ENCODE data around the gene RAMP1.
A peak's percentile ranks its signal among the peaks of the same experiment; 100 is the strongest.
"Not testable (repeated sequence)": the region's sequence is repeated elsewhere in the genome, so short reads cannot be mapped to it uniquely, and the experiment has no call there.

Gene RAMP1

DNA sequence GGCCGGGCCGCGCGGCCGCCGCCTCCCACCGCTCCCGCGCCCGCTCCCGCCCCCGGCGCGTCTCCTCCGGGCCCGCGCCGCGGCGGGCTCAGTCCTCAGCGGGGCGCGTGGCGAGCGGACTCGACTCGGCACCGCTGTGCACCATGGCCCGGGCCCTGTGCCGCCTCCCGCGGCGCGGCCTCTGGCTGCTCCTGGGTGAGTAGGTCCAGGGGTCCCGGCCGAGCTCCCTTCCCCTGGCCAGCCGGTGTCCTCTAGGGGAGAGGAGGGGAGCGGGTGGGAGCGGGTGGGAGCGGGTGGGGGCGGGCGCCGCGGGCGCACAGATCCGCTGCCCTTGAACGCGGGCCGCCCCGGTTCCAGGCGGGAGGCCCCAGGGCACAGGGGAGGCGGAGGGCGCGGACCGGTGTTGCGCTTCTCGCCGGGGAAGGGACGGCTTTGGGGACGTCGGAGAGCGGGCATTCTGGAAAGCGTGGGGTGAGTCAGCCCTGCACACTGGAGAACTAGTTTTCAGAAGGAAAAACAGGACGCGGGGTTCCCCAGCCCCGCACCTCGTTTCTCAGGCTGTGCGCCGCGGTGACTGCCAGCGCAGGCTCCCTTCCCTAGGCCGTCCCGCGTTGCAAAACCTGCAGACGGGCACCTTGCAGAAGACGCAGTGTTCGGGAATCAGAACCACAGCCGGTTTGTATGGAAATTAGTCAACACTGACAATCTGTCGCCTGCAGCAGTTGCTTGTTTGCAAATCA lies at the start of gene RAMP1:
TSS of gene RAMP1 (plus strand) at position 91 of the 740 bp plus-strand sequence. CDS start at position 144, 53 bp downstream.
- no peak for DNase-seq

DNA sequence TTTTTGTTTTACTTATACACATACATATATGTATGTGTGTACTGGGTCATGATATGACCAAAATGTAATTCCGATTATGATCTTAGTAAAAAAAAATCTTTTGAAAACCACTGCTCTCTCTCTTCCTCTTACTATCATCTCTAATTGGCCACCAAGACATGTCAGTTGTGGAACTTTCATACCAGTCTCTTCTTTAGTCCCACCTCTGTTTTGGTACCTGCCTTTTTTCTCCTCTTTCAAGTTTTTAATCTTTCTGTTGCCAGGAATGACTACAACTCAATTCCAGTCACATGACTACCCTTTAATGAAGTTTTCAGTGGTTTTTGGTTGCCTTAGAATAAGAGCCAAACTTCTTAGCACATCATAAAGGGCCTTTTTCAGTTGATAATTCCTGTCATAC lies 43.8 kb upstream of the RAMP1 start:
- DNase-seq: no peak

DNA sequence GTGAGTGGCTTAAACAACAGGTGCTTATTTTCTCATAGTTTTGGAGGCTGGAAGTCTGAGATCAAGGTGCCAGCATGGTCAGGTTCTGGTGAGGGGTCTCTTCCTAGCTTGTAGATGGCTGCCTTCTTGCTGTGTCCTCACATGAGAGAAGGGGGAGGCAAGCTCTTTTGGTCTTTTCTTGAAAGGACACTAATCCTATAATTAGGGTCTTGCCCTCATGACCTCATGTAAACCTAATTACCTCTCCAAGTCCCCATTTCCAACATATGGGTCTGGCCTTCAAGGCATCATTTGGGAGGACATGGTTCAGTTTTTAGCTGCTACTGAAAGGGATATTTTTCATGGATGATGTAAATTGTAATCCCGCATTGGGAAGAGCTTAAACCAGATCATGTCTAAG lies 42.9 kb upstream of the RAMP1 start:
- no peak for DNase-seq

DNA sequence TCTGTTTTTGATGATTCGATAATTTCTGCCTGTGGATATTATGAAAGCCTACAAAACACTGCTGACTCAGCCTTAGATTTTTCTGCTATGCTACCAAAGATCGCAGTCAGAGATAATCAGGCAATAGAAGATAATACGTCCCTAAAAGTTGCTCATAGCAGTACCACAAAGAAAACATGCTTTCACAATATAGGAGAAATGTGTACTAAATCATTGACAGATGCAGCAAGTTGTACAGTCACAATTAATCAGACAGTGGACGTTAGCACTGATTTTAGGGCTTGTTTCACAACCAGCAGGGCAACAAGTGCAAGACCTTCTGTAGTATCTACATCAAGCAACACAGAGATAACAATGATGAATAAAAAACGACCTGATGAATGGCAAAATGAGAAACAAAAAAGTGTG lies 41.4 kb upstream of the RAMP1 start:
- DNase-seq: no peak

DNA sequence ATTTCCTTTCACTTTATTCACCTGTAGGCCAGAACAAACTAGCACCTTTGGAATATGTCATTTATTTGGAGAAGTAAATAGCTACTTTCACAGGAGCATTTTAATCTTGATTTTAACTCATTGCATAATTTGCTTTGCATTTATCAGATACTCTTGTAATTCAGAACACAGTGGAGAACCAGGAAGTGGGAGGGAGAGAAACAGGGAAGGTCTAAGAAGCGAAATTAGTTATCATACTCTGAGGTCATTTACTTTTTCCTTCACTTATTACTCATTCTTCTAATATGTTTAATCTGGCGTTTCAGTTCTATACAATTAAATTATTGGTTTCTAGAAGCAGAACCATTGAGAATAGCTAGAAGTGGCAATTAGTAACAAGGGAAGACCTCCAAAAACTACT lies 40.2 kb upstream of the RAMP1 start:
- DNase-seq: no peak

DNA sequence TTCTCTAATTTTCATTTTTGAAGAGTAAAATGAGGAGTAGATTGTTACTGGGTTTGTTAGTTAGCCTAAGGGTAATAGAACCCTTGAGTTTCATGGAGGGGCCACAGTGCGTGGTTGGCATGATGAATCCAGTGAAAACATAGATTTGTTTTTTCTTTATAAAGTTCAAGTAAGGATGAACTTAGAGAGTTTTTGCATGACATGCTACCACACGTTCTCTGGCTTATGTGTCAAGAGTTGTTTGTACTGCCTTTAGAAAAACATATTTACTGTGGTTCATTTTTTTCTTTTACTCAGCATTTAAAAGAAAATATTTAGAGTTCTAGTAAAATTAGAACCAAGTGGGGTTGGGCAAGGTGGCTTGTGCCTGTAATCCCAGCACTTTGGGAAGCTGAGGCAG lies 39.0 kb upstream of the RAMP1 start:
- no peak for DNase-seq

DNA sequence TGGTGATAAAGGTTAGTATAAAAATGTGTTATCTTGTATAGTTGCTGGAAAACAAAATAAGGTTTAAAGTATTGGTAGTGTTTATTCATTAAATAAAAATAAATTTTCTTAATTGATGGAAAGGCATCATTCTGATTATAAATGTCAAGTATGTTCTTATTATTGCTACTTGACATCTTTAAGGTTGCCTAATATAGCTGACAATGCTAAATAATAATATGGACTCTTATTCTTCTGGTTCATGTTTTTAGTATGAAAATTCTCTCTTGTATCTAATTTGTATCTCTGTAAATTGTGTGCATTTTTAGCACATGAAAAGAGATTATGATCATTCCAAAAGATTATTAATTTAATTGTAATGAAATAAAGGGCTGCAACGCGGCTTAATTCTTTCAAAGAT lies 35.9 kb upstream of the RAMP1 start:
- no peak for DNase-seq

DNA sequence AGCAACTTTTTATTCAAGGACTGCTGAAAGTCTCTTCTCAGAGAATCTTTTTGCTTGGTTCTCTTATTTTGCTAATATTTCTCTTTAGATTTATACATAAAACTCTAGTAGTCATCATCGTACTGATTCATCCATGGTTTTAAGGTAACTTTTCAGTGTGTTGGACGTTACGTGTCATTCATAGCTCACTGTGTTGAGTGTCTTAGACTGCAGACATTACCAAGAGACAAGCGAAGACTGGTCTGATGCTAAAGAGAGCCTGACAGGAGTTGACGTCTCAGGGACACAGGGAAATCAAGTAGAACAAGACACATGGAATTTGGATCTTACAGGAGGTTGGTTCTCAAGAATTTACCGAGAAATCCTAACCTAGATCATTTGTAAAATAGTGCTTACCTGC lies 35.3 kb upstream of the RAMP1 start:
- DNase-seq: no peak

DNA sequence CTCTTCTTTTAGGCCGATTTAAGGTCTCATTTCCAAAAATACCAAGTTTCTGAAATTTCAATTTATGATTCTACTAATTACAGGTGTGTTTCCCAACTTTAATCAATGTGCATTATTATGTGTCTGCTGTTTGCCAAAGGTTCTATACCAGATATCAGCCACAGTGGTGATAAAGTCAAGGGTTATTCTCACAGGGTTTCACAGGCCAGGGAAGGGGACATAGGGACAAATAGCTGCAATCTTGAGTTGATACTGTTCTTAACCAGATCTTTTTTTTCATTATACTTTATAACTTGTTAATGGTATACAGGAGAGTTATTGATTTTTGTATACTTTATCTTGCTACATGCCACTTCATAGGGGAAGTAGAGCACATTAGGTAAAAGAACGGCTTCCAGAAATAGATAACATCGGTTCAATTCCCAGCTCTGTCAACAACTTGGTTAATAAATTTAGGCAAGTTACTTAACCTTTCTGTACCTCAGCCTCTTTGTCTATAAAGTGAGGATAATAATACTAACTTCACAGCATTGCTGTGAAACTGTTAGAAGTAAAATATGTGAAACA lies 31.9 kb upstream of the RAMP1 start:
- no peak for DNase-seq

DNA sequence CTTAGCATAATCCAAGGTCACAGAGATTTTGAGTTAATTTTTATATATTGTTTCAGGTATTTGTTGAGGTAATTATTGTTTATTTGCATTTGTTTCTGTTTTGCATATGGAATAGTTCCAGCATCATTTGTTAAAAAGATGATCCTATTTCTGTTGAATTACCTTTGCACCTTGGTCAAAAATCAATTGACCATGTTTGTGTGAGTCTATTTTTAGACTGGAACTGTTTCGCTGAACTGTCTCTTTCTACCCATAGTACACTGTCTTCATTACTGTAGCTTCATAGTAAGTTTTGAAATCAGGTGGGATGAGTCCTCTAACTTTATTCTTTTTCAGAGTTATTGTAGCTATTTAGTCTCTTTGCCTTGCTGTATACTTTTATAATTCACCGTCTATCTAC lies 28.9 kb upstream of the RAMP1 start:
- no peak for DNase-seq

DNA sequence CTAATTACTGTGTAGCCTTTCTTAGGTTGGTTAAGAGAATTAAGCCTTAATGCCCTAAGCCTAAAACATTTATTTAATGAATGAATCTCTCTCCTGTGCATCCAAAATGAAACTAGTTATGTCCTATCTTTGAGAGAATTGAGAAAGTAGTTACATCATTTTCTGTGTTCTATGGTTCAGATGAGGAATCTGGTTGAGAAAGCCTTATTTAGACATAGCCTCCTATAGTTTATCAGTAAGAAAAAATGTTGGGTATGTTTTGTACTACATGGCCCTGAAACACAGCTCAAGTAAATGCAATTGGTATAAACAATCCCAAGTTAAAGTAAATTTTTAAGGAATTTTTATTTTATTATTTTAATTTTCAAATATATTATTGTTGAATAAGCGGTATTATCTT lies 25.9 kb upstream of the RAMP1 start:
- no peak for DNase-seq

DNA sequence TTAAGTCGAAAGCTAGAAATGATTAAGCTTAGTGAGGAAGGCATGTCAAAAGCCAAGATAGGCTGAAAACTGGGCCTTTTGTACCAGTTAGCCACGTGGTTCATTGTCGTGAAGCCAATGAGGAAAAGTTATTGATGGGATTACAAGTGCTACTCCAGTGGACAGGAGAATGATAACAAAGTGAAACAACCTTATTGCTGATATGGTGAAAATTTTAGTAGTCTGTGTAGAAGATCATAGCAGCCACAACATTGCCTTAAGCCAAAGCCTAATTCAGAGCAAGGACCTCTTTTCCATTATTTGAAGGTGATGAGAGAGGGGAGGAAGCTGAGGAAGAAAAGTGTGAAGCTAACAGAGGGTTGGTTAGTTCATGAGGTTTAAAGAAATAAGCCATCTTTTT lies 24.1 kb upstream of the RAMP1 start:
- DNase-seq: no peak

DNA sequence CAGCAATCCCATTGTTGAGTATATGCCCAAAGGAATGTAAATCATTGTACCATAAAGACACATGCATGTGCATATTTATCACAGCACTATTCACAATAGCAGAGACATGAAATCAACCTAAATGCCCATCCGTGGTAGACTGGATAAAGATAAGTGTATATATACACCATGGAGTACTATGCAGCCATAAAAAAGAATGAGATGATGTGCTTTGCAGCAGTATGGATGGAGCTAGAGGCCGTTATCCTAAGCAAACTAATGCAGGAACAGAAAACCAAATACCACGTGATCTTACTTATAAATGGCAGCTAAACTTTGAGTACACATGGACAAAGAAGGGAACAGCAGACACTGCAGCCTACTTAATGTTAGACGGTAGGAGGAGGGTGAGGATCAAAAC lies 18.4 kb upstream of the RAMP1 start:
- DNase-seq: no peak

DNA sequence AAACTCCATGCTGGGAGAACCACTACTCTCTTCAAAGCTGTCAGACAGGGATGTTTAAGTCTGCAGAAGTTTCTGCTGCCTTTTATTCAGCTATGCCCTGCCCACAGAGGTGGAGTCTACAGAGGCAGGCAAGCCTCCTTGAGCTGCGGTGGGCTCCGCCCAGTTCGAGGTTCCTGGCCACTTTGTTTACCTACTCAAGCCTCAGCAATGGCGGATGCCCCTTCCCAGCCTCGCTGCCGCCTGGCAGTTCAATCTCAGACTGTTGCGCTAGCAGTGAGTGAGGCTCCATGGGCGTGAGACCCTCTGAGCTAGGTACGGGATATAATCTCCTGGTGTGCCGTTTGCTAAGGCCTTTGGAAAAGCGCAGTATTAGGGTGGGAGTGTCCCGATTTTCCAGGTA lies 10.5 kb upstream of the RAMP1 start:
- not testable (repeated sequence) for DNase-seq

DNA sequence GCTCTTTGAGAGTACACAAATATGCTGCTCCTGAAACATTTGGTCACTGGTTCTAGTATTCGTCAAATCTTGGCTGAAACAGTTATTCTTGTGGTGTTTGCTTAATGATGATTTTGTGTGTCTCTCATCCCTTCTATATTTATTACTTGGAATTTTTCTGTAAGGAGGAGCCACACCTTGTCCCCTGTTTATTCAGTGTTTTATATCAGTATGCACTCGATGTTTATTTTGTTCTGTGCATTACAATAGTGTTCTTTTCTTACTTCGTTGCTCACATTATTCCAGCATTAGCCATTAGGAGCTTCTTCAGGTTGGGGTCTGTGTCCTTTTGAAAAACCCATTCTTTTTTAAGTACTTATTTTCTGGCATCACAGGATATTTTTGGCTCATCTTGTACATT lies 5.1 kb upstream of the RAMP1 start:
- DNase-seq: no peak

DNA sequence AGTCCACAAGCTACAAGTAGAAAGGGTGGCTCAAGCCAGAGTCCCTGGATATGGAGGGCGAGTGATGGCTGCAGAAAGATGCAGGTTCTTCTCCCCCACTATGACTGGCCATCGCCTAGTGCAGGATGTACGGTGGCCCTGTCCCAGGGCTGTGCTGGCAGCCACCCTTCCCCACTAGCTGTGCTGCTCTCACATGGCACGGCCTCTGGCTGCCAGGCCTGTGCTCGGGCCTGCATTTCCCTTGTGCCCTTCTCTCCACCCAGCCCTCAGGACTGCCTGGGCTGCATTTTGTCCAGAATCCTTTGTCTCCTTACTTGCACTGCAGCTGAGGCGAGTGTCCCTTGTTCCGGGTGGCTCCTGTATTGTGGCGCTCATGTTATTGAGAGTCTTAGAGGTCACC lies 1.6 kb upstream of the RAMP1 start:
- no peak for DNase-seq

DNA sequence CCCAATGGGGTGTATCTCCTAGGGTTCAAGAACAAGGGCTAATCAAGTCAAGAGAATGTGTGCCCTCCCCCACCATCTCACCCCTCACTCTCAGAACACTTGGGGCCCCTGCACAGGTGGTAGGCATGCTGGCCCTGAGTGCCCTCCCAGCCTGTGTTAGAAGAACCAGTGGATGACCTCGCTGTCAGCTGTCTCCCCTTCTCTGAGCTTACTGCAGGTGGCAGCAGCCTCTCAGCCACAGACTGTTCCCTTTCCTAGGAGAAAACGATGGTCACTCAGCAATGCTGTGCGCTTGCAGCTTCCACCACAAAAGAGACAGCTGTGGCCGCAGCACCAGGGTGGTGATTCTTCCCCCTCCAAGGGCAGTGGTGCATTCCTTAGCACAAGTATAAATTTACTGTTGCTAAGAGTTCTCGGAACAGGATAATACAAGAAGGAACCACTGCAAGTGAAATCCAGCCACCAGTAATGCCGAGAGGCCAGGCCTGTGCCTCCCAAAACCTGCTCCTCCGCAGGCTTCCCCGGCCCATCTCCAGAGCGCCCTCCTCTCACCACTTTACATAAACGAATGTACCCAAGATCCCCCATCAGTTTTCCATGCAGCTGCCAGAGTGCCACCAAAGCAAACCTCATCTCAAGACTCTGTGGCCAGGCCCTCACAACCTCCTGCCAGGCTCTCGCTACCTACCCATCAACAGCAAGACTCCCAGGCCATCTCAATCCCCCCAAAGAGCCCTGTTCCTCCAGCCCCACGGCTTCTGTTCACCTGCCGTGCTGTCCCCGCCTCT lies 935 bp upstream of the RAMP1 start:
- peak; percentile 41 for DNase-seq

DNA sequence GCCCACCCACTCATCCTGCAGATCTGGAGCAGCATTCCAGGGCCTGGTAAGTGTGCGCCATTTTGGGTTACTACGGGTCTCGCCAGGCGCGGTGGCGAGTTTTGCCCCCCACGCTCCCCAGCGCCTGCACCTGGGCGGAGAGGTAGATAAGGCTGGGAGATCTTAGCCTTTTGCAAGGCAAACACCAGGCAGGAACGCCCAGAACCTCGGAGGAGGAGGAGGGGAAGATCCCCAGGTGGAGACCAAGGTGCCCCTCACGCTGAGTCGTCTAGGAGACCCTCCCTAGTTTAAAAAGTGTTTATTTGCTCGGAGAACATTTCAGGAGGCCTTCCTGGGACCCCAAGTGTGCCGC lies 365 bp upstream of the RAMP1 start:
- no peak for DNase-seq

DNA sequence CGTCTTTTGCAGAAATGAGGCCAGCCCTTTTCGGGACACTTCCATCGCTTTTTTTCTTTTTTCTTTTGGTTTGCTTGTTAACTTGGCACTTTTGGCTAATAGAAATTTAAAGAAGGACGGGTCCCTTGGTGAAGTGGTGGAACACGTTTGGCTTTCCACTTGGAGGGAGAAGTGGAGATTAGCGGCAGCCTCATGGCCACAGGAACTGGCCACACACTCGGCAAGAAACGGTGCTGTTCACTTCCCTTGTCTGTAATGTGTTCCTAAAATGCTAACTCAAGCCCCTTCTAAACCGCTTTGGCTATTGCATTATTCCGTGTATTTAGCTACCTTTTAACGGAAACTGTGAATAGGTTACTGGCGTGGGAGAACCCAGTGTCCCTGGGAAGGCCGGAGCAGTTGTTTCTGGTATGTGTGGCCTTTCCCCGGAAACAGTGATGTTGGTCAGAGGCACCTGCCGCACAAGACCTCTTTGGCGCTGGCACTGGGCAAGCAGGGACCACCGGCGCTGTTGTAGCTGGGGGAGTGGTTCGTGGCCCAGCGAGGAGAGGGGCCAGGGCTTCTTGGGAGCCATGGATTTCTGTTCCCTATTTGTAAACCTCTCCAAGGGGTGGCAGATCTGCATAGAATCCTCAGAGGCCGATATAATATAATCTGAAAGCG lies 981 bp downstream of the RAMP1 start:
- DNase-seq: no peak

DNA sequence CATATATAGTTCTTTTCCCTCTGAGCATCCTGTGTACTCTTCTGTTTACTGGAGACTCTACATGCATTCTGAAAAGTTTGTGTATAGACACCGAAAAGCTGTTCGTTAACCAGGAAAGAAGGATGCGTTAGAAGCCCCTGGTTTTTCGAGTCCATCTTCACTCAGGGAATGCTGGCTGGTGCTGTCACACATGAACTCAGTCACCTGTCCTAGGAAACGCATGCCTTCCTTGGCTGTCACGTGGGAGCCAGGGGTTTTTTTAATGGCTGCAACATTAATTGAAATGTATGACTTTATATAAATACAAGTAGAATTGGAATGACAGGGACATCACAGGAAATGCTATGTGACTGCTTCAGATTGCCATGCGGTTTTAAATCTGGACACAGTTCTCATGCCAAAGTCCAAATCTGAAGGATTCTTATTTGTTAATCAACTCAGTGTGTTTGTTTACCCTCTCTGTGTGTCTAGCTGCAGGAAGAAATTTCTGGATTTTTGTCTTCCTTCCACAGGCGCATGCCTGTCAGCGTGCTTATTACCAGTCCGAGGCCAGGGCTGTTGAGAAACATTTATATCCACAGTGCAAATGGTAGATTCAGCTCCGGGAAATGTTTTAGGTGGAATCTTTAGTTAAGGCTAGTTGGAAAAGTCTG lies 2.6 kb downstream of the RAMP1 start:
- DNase-seq: no peak

DNA sequence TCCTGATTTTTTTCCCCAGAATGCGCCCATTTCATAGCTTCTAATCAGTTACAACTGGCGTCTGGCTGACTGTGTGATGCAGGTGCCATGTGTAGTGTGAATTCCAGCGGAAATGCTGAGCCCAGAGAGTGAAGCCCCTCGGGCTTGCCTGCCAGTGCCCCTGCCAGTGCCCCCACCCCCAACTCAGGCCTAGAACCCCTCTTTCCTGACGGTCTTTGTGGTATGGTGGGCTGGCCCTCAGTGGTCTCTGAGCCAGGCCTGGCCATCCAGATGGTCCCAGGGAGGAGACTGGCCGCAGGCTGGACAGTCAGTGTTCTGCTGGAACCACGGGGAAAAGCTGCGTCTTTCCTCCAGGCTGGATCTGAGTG lies 3.1 kb downstream of the RAMP1 start:
- no peak for DNase-seq

DNA sequence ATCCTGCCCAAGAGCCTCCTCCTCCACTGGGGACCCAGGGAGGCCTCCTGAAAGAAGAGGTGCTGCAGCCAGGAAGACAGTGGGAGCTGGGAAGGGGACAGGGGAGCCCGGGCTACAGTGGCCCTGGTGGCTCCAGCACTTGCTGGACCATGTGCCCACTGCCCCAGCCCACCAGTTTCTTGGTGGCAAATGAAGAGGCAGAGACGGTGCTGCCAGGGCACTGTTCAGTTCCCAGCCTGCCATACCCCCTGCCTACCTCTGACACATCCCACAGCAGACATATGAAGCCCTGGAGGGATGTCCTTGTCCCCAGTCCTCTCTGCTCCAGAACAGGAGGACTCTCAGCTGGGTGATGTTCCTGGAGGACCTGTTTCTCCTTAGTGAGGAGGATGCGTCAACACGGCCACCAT lies 3.7 kb downstream of the RAMP1 start:
- no peak for DNase-seq

DNA sequence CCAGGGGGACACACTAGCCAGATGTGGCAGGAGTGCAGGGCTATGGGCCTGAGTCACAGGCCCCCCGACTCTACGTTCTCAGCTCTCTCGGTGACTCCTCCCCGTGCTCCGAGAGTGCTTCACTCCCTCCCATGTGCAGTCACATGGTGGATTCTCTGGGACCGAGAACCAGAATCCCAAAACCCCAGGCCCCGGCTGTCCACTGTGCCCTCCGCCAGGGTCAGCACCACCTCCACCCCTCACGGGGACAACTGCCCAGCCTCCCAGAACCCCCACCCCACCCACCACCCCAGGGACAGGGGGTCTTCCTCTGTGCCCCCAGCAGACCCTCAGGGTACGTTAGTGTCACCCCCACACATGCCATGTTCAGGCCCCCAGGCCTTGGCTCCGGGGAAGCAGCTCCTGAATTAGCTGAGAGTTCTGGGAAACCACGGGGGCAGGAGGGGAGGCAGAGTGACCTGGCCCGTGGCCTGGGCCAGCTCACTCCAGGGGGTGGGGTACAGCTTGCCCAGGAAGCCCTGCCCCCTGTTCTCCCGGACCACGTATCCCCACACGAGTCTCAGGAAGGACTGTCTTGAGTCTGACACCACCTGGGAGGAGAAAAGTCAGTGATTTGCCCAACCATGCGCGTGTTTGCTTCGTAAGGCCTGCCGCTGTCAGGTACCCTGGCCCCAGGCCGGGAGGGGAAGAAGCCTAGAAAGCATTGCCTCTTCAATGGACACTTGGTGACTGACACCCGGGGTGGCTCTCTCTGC lies 4.4 kb downstream of the RAMP1 start:
- DNase-seq: no peak
